HEK293 (cell line): ENCODE results near the gene IL5.
A peak's percentile ranks its signal among the peaks of the same experiment; 100 is the strongest.

Experiments used
- EGR2 ChIP-seq: fragments of 450-650 bp; formaldehyde crosslinking; IDR thresholded peaks from 2 replicates; pipeline ENCODE4 v1.5.1; 2016; ENCODE audit warnings: low read depth, missing biosample characterization, missing genetic modification characterization
- FEZF1 ChIP-seq: fragments of 450-650 bp; formaldehyde crosslinking; IDR thresholded peaks from 2 replicates; pipeline ENCODE4 v1.5.1; 2016; ENCODE audit warnings: missing biosample characterization, missing genetic modification characterization
- GFI1B ChIP-seq: fragments of 450-650 bp; formaldehyde crosslinking; IDR thresholded peaks from 2 replicates; pipeline ENCODE4 v1.5.1; 2016; ENCODE audit warnings: missing biosample characterization, missing genetic modification characterization
- GLI4 ChIP-seq: fragments of 450-650 bp; formaldehyde crosslinking; IDR thresholded peaks from 2 replicates; pipeline ENCODE4 v1.5.1; 2016; ENCODE audit warnings: missing biosample characterization, missing genetic modification characterization
- HOXC10 ChIP-seq: sonication (generic); formaldehyde crosslinking; IDR thresholded peaks from 2 replicates; pipeline ENCODE4 v1.8.1; 2023; ENCODE audit warnings: mild to moderate bottlenecking, missing genetic modification reagents
- HOXD13 ChIP-seq: sonication (generic); formaldehyde crosslinking; IDR thresholded peaks from 2 replicates; pipeline ENCODE4 v1.8.0; 2022; ENCODE audit warnings: missing genetic modification reagents, borderline replicate concordance
- IKZF3 ChIP-seq: fragments of 450-650 bp; IDR thresholded peaks from 2 replicates; pipeline ENCODE4 v1.5.0; 2018; ENCODE audit warnings: missing biosample characterization, mild to moderate bottlenecking, missing genetic modification characterization, moderate library complexity
- KLF9 ChIP-seq: fragments of 450-650 bp; formaldehyde crosslinking; IDR thresholded peaks from 2 replicates; pipeline ENCODE4 v1.5.1; 2016; ENCODE audit warnings: missing biosample characterization, missing genetic modification characterization, low read depth
- REPIN1 ChIP-seq: fragments of 450-650 bp; formaldehyde crosslinking; IDR thresholded peaks from 2 replicates; pipeline ENCODE4 v1.5.1; 2017; ENCODE audit warnings: missing biosample characterization, missing genetic modification characterization, low read depth
- SCRT1 ChIP-seq: fragments of 450-650 bp; formaldehyde crosslinking; IDR thresholded peaks from 2 replicates; pipeline ENCODE4 v1.5.1; 2016; ENCODE audit warnings: missing biosample characterization, missing genetic modification characterization, borderline replicate concordance
- SP7 ChIP-seq: fragments of 450-650 bp; formaldehyde crosslinking; IDR thresholded peaks from 2 replicates; pipeline ENCODE4 v1.5.1; 2016; ENCODE audit warnings: missing biosample characterization, missing genetic modification characterization
- YY1 ChIP-seq: fragments of 450-650 bp; formaldehyde crosslinking; IDR thresholded peaks from 2 replicates; pipeline ENCODE4 v1.5.1; 2018; ENCODE audit warnings: missing biosample characterization, missing genetic modification characterization
- ZBTB17 ChIP-seq: fragments of 450-650 bp; formaldehyde crosslinking; IDR thresholded peaks from 2 replicates; pipeline ENCODE4 v1.5.1; 2016; ENCODE audit warnings: missing biosample characterization, missing genetic modification characterization
- ZBTB21 ChIP-seq: fragments of 450-650 bp; formaldehyde crosslinking; IDR thresholded peaks from 2 replicates; pipeline ENCODE4 v1.5.1; 2017; ENCODE audit warnings: missing biosample characterization, missing genetic modification characterization
- ZBTB44 ChIP-seq: fragments of 450-650 bp; IDR thresholded peaks from 2 replicates; pipeline ENCODE4 v1.5.1; 2018; ENCODE audit warnings: missing biosample characterization, mild to moderate bottlenecking, missing genetic modification characterization
- ZFHX2 ChIP-seq: fragments of 450-650 bp; formaldehyde crosslinking; conservative IDR thresholded peaks from 2 replicates; pipeline ENCODE4 v1.5.1; 2016; ENCODE audit warnings: missing biosample characterization, missing genetic modification characterization
- ZNF10 ChIP-seq: fragments of 450-650 bp; formaldehyde crosslinking; IDR thresholded peaks from 2 replicates; pipeline ENCODE4 v1.5.1; 2017; ENCODE audit warnings: missing biosample characterization, missing genetic modification characterization
- ZNF114 ChIP-seq: fragments of 450-650 bp; formaldehyde crosslinking; IDR thresholded peaks from 2 replicates; pipeline ENCODE4 v1.5.0; 2017; ENCODE audit warnings: missing biosample characterization, missing genetic modification characterization
- ZNF157 ChIP-seq: fragments of 450-650 bp; formaldehyde crosslinking; IDR thresholded peaks from 2 replicates; pipeline ENCODE4 v1.5.1; 2016; ENCODE audit warnings: missing biosample characterization, missing genetic modification characterization
- ZNF16 ChIP-seq: fragments of 450-650 bp; formaldehyde crosslinking; IDR thresholded peaks from 2 replicates; pipeline ENCODE4 v1.5.1; 2016; ENCODE audit warnings: low read depth, missing biosample characterization, missing genetic modification characterization
- ZNF174 ChIP-seq: fragments of 450-650 bp; formaldehyde crosslinking; IDR thresholded peaks from 2 replicates; pipeline ENCODE4 v1.5.0; 2017; ENCODE audit warnings: missing biosample characterization, mild to moderate bottlenecking, missing genetic modification characterization
- ZNF211 ChIP-seq: fragments of 450-650 bp; formaldehyde crosslinking; IDR thresholded peaks from 2 replicates; pipeline ENCODE4 v1.5.1; 2016; ENCODE audit warnings: low read depth, missing biosample characterization, missing genetic modification characterization
- ZNF239 ChIP-seq: fragments of 450-650 bp; formaldehyde crosslinking; IDR thresholded peaks from 2 replicates; pipeline ENCODE4 v1.5.1; 2016; ENCODE audit warnings: missing biosample characterization, missing genetic modification characterization
- ZNF302 ChIP-seq: fragments of 450-650 bp; formaldehyde crosslinking; IDR thresholded peaks from 2 replicates; pipeline ENCODE4 v1.5.1; 2016; ENCODE audit warnings: missing biosample characterization, missing genetic modification characterization, low read depth
- ZNF311 ChIP-seq: fragments of 450-650 bp; formaldehyde crosslinking; IDR thresholded peaks from 2 replicates; pipeline ENCODE4 v1.5.1; 2017; ENCODE audit warnings: missing biosample characterization, missing genetic modification characterization, borderline replicate concordance
- ZNF433 ChIP-seq: fragments of 450-650 bp; formaldehyde crosslinking; IDR thresholded peaks from 2 replicates; pipeline ENCODE4 v1.5.1; 2016; ENCODE audit warnings: missing biosample characterization, missing genetic modification characterization, low read depth
- ZNF473 ChIP-seq: fragments of 450-650 bp; formaldehyde crosslinking; IDR thresholded peaks from 2 replicates; pipeline ENCODE4 v1.5.1; 2017; ENCODE audit warnings: missing biosample characterization, missing genetic modification characterization
- ZNF501 ChIP-seq: fragments of 450-650 bp; formaldehyde crosslinking; IDR thresholded peaks from 2 replicates; pipeline ENCODE4 v1.5.1; 2016; ENCODE audit warnings: missing biosample characterization, missing genetic modification characterization
- ZNF529 ChIP-seq: fragments of 450-650 bp; formaldehyde crosslinking; IDR thresholded peaks from 2 replicates; pipeline ENCODE4 v1.5.1; 2017; ENCODE audit warnings: missing genetic modification characterization, missing biosample characterization; ENCODE audit not compliant: insufficient replicate concordance
- ZNF548 ChIP-seq: fragments of 450-650 bp; formaldehyde crosslinking; IDR thresholded peaks from 2 replicates; pipeline ENCODE4 v1.5.1; 2016; ENCODE audit warnings: missing biosample characterization, missing genetic modification characterization
- ZNF585B ChIP-seq: fragments of 450-650 bp; formaldehyde crosslinking; IDR thresholded peaks from 2 replicates; pipeline ENCODE4 v1.5.1; 2016; ENCODE audit warnings: missing biosample characterization, missing genetic modification characterization
- ZNF610 ChIP-seq: fragments of 450-650 bp; formaldehyde crosslinking; IDR thresholded peaks from 2 replicates; pipeline ENCODE4 v1.5.1; 2016; ENCODE audit warnings: missing biosample characterization, missing genetic modification characterization, borderline replicate concordance
- ZNF621 ChIP-seq: fragments of 450-650 bp; formaldehyde crosslinking; IDR thresholded peaks from 2 replicates; pipeline ENCODE4 v1.5.1; 2017; ENCODE audit warnings: missing biosample characterization, missing genetic modification characterization
- ZNF654 ChIP-seq: fragments of 450-650 bp; formaldehyde crosslinking; IDR thresholded peaks from 2 replicates; pipeline ENCODE4 v1.5.1; 2016; ENCODE audit warnings: low read depth, missing biosample characterization, missing genetic modification characterization
- ZNF658 ChIP-seq: fragments of 450-650 bp; formaldehyde crosslinking; IDR thresholded peaks from 2 replicates; pipeline ENCODE4; 2016; ENCODE audit warnings: missing biosample characterization, missing genetic modification characterization
- ZNF707 ChIP-seq: fragments of 450-650 bp; formaldehyde crosslinking; IDR thresholded peaks from 2 replicates; pipeline ENCODE4 v1.5.1; 2016; ENCODE audit warnings: missing biosample characterization, missing genetic modification characterization
- ZNF747 ChIP-seq: fragments of 450-650 bp; formaldehyde crosslinking; IDR thresholded peaks from 2 replicates; pipeline ENCODE4 v1.5.1; 2016; ENCODE audit warnings: missing biosample characterization, missing genetic modification characterization
- ZNF777 ChIP-seq: fragments of 450-650 bp; formaldehyde crosslinking; IDR thresholded peaks from 2 replicates; pipeline ENCODE4 v1.5.1; 2017; ENCODE audit warnings: missing biosample characterization, missing genetic modification characterization, borderline replicate concordance
- ZNF837 ChIP-seq: fragments of 450-650 bp; formaldehyde crosslinking; IDR thresholded peaks from 2 replicates; pipeline ENCODE4 v1.5.1; 2016; ENCODE audit warnings: missing biosample characterization, missing genetic modification characterization
- TF ChIP-seq, protein P1 (sequence below): fragments of 450-650 bp; formaldehyde crosslinking; IDR thresholded peaks from 2 replicates; pipeline ENCODE4 v1.5.1; 2016; ENCODE audit warnings: missing biosample characterization, missing genetic modification characterization

IL5 gene

DNA sequence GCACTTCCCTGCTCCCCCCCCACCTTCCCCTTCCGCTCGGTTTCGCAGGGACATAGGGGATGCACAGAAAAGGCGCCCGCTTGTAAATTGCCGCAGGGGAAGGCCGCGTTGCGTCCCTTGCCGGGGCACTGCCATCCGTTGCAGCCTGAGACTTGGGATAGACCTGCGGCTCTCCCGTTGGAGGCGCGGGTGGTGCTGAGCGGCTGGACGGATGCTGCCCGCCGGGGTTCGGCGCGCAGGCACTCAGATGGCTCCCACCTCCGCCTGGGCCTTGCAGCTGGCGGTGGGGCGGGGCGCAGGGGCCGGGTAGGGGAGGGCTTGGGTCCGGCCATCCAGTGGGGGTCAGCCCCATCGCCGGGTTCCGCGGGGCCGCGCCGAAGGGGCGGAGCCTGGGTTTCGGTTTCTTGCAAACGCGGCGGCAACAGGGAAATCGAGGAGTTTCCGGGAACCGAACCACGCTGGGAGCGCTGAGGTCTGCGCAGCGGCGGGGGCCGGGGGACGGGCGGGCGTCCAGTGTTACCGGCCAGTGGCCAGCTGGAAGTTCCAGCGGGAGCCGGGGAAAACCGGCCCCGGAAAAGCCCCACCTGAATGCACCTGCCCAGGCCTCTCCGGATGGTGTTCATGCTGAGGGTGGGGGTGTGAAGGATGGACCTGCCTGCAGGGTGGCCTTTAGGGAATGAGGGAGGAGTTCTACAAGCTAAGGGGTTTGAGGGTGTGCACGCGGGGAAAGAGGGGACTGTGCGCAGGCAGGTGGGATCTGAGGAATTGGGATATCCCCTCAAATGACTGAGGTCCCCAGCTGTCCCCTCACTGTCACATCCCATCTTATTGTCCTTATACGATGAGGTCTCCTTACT lies 46.5 kb downstream of the IL5 start (continued):
- TF ChIP-seq KLF9 (tag by site-specific recombination) (0 out of 2 replicates have a peak, but pooled peaks have one; percentile 28), ZBTB44 (tag by site-specific recombination) (no peak), REPIN1 (tag by site-specific recombination) (0 out of 2 replicates have a peak, but pooled peaks have one; percentile 19), ZNF16 (tag by site-specific recombination) (0 out of 2 replicates have a peak, but pooled peaks have one; percentile 18), ZNF174 (tag by site-specific recombination) (no peak), ZNF211 (no peak), ZNF777 (peak; percentile 73; the same call in 1 of the 2 replicates), ZNF10 (tag by site-specific recombination) (peak; percentile 39; the same call in 1 of the 2 replicates), SP7 (peak; percentile 60; the same call in 1 of the 2 replicates), GLI4 (tag by site-specific recombination) (no peak), ZNF707 (no peak), ZFHX2 (tag by site-specific recombination) (no peak), IKZF3 (tag by site-specific recombination) (0 out of 2 replicates have a peak, but pooled peaks have one; percentile 24), SCRT1 (no peak), YY1 (tag by site-specific recombination) (no peak), ZNF621 (tag by site-specific recombination) (no peak), HOXC10 (CRISPR knock-in tag) (no peak), ZNF433 (tag by site-specific recombination) (no peak), ZNF548 (tag by site-specific recombination) (no peak), ZNF585B (tag by site-specific recombination) (no peak), ZNF501 (tag by site-specific recombination) (no peak; the same call in 1 of the 2 replicates), ZBTB17 (tag by site-specific recombination) (peak; percentile 93), ZNF529 (tag by site-specific recombination) (no peak), ZBTB21 (tag by site-specific recombination) (no peak), ZNF837 (tag by site-specific recombination) (no peak), ZNF654 (tag by site-specific recombination) (no peak), ZNF302 (no peak), ZNF157 (tag by site-specific recombination) (no peak), ZNF311 (no peak), ZNF473 (tag by site-specific recombination) (no peak), ZNF239 (no peak), ZNF114 (tag by site-specific recombination) (no peak), ZNF658 (no peak), GFI1B (no peak), ZNF747 (tag by site-specific recombination) (no peak), EGR2 (no peak), ZNF610 (0 out of 2 replicates have a peak, but pooled peaks have one; percentile 47), FEZF1 (tag by site-specific recombination) (0 out of 2 replicates have a peak, but pooled peaks have one; percentile 9), HOXD13 (CRISPR knock-in tag) (no peak)
- TF ChIP-seq, protein P1, sequence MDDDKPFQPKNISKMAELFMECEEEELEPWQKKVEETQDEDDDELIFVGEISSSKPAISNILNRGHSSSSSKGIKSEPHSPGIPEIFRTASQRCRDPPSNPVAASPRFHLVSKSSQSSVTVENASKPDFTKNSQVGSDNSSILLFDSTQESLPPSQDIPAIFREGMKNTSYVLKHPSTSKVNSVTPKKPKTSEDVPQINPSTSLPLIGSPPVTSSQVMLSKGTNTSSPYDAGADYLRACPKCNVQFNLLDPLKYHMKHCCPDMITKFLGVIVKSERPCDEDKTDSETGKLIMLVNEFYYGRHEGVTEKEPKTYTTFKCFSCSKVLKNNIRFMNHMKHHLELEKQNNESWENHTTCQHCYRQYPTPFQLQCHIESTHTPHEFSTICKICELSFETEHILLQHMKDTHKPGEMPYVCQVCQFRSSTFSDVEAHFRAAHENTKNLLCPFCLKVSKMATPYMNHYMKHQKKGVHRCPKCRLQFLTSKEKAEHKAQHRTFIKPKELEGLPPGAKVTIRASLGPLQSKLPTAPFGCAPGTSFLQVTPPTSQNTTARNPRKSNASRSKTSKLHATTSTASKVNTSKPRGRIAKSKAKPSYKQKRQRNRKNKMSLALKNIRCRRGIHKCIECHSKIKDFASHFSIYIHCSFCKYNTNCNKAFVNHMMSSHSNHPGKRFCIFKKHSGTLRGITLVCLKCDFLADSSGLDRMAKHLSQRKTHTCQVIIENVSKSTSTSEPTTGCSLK (tag by site-specific recombination): no peak
